Measurements from ENCODE around the gene TPSD1.

DNA sequence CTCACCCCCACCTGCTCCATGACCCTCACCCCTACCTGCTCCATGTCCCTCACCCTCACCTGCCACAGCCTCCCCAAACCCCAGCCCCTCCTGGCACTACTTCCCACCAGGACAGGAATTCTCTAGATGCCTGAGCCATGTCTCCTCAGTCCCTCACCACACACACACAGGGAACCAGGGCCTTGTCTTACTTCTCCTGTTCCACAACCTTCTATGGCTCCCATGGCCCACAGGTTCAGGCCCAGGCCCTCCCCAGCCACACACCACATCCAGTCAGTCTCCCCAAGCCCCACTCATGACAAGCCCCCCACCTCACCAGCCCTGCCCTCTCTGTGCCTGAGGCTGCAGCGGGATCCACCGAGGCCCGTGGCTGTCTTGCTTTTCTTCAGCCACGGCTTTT is 50.5 kb downstream of the TPSD1 start:
- TF ChIP-seq CTCF (IDR thresholded peaks at IDR 0.05; ENCODE audit: low read depth, low read length, poor library complexity, severe bottlenecking), result no peak
- no peak for TF ChIP-seq EZH2phosphoT487 (IDR thresholded peaks at IDR 0.05; ENCODE audit: borderline replicate concordance, low read length)

Data from DOHH2 (cell line).